ENCODE data around the gene FHAD1. TPM values are rescaled to one million over a fixed set of nuclear protein-coding genes. Genes with fewer than 3 reads are reported as not detected.
A peak's percentile ranks its signal among the peaks of the same experiment; 100 is the strongest.

Gene FHAD1
- polyA plus RNA-seq, 3 donors = 0.67 to 0.69 TPM; not detected in 1

- DNase-seq = no peak
- WGBS (ENCODE audit: insufficient coverage) = 81% methylated on average over 7 of the region's 8 CpGs
- no peak overlapping the region for H2AFZ ChIP-seq (ENCODE audit: insufficient read depth, low read depth, low read length, poor library complexity, severe bottlenecking)
- H3K27ac ChIP-seq (ENCODE audit: low read depth in 1 of 2, low read length in 2 of 2) = peak overlapping the region; percentile 64 to 77
- no peaks in the 10 kb centered on the region for H3K9me3 ChIP-seq (replicated peaks in 1 of 2; ENCODE audit: control insufficient read depth in 1 of 2, insufficient read depth in 1 of 2, low read length in 2 of 2)
- Mint-ChIP-seq H3K4me1 (peaks cover 69% of the 10 kb centered on the region), H3K9me3 (no peaks in the 10 kb centered on the region), H3K27me3 (ENCODE audit: low read depth in 3 of 3) (peaks cover 0 to 2% (median 2%) of the 10 kb centered on the region in 3 donors), H3K27ac (peak overlapping the region; percentile 86 to 98 (median 90)), H3K4me3 (peak overlapping the region; percentile 20 to 59), H3K36me3 (peaks cover 47 to 86% of the 10 kb centered on the region in 2 donors)
- peak overlapping the region in 1 of 3 experiments; percentile 25 for H3K4me3 ChIP-seq (replicated peaks in 1 of 3; ENCODE audit: low read depth in 2 of 3, low read length in 3 of 3)
- peaks cover 45 to 64% of the 10 kb centered on the region in 2 donors for H3K36me3 ChIP-seq (replicated peaks in 1 of 2; ENCODE audit: control insufficient read depth in 1 of 2, insufficient read depth in 2 of 2, low read length in 2 of 2)
- TF ChIP-seq CTCF (IDR thresholded peaks at IDR 0.05) = no peak
- intact Hi-C loops (cut with micrococcal nuclease) = no loop called here
- no peaks in the 10 kb centered on the region for H3K27me3 ChIP-seq (ENCODE audit: control insufficient read depth in 2 of 2, insufficient read depth in 2 of 2, low read length in 2 of 2)
- H3K4me1 ChIP-seq (ENCODE audit: control insufficient read depth in 1 of 2, insufficient read depth in 2 of 2, low read length in 2 of 2) = peaks cover 65 to 88% of the 10 kb centered on the region in 2 donors
- H3K9ac ChIP-seq (ENCODE audit: insufficient read depth, low read length, poor library complexity, severe bottlenecking) = no peak overlapping the region
- H3K4me2 ChIP-seq (replicated peaks; ENCODE audit: extremely low read depth, low read length, poor library complexity, severe bottlenecking) = peak overlapping the region; percentile 4
- peaks cover 96% of the 10 kb centered on the region for H4K20me1 ChIP-seq (ENCODE audit: insufficient read depth, low read length)
- peaks cover 97% of the 10 kb centered on the region for H3K79me2 ChIP-seq (ENCODE audit: insufficient read depth, low read length)
These were observed 173.9 kb downstream of the FHAD1 start for GRCh38 chr1:15420853-15421465.

GRCh38 chr1:15422871-15423270 lies 175.8 kb downstream of the FHAD1 start:
- peaks cover 67% of the 10 kb centered on the region for H3K4me1 Mint-ChIP-seq
- H3K27ac Mint-ChIP-seq = peak overlapping the region in 6 of 7 donors; percentile 25 to 82 (median 70)
- H3K9me3 Mint-ChIP-seq = no peaks in the 10 kb centered on the region
- Histone ChIP-seq H3K9me3 (replicated peaks in 1 of 2; ENCODE audit: control insufficient read depth in 1 of 2, insufficient read depth in 1 of 2, low read length in 2 of 2) (no peaks in the 10 kb centered on the region), H3K36me3 (replicated peaks in 1 of 2; ENCODE audit: control insufficient read depth in 1 of 2, insufficient read depth in 2 of 2, low read length in 2 of 2) (peaks cover 65 to 83% of the 10 kb centered on the region in 2 donors), H3K4me2 (replicated peaks; ENCODE audit: extremely low read depth, low read length, poor library complexity, severe bottlenecking) (no peak overlapping the region), H3K4me1 (ENCODE audit: control insufficient read depth in 1 of 2, insufficient read depth in 2 of 2, low read length in 2 of 2) (peaks cover 48 to 88% of the 10 kb centered on the region in 2 donors), H3K27me3 (ENCODE audit: control insufficient read depth in 2 of 2, insufficient read depth in 2 of 2, low read length in 2 of 2) (no peaks in the 10 kb centered on the region), H3K27ac (ENCODE audit: low read depth in 1 of 2, low read length in 2 of 2) (peak overlapping the region in 1 of 2 donors; percentile 67), H4K20me1 (ENCODE audit: insufficient read depth, low read length) (peaks cover 97% of the 10 kb centered on the region), H3K9ac (ENCODE audit: insufficient read depth, low read length, poor library complexity, severe bottlenecking) (no peak overlapping the region), H3K4me3 (replicated peaks in 1 of 3; ENCODE audit: low read depth in 2 of 3, low read length in 3 of 3) (no peak overlapping the region), H3K79me2 (ENCODE audit: insufficient read depth, low read length) (peaks cover 99% of the 10 kb centered on the region), H2AFZ (ENCODE audit: insufficient read depth, low read depth, low read length, poor library complexity, severe bottlenecking) (no peak overlapping the region)
- 99% methylated on average over 7 of the region's 8 CpGs for WGBS (ENCODE audit: insufficient coverage)
- peaks cover 0 to 2% (median 2%) of the 10 kb centered on the region in 3 donors for H3K27me3 Mint-ChIP-seq (ENCODE audit: low read depth in 3 of 3)
- H3K36me3 Mint-ChIP-seq = peaks cover 59 to 89% of the 10 kb centered on the region in 2 donors
- DNase-seq = no peak
- no peak for TF ChIP-seq CTCF (IDR thresholded peaks at IDR 0.05)
- intact Hi-C loops (cut with micrococcal nuclease) = no loop called here
- H3K4me3 Mint-ChIP-seq = no peak overlapping the region
